Activated CD8-positive, alpha-beta T cell treated with anti-CD3 and anti-CD28 coated beads, Interleukin-2, amount 10 ng/mL, durations not matched to agents 7 days and 5 days (primary cell): ENCODE measurements around the gene OSER1. TPM values are rescaled to one million over a fixed set of nuclear protein-coding genes. Genes with fewer than 3 reads are reported as not detected.

ENCODE experiments used
- ATAC-seq: fragments of 150-1000 bp; cut with Tn5 transposase; one replicate; pipeline ENCODE4 v1.10.0; 2021; ENCODE audit warnings: moderate library complexity
- CTCF ChIA-PET: fragments of 350-600 bp; sonication (Branson Sonifier 250); formaldehyde crosslinking; loops from one replicate; lab custom pipeline; 2021; ENCODE audit warnings: antibody characterized with exemption; lab: Charles Lee
- POLR2A ChIA-PET: fragments of 350-600 bp; sonication (Branson Sonifier 250); formaldehyde crosslinking; loops from one replicate; lab custom pipeline; 2021; ENCODE audit warnings: antibody characterized with exemption; lab: Charles Lee
- DNase-seq: peaks from one replicate; pipeline ENCODE4 v3.0.0-alpha.2; 2020
- H3K27ac Mint-ChIP-seq: one replicate; pipeline ENCODE4 v1.8.0; 2021; ENCODE audit warnings: mild to moderate bottlenecking, mixed read lengths
- H3K27me3 Mint-ChIP-seq: one replicate; pipeline ENCODE4 v1.8.0; 2021; ENCODE audit warnings: low read depth, mixed read lengths
- H3K36me3 Mint-ChIP-seq: one replicate; pipeline ENCODE4 v1.8.0; 2021; ENCODE audit warnings: low read depth, mixed read lengths
- H3K4me1 Mint-ChIP-seq: one replicate; pipeline ENCODE4 v1.8.0; 2021; ENCODE audit warnings: low read depth, mixed read lengths
- H3K4me3 Mint-ChIP-seq: one replicate; pipeline ENCODE4 v1.8.0; 2021; ENCODE audit warnings: mild to moderate bottlenecking, mixed read lengths
- H3K9me3 Mint-ChIP-seq: one replicate; pipeline ENCODE4 v1.8.0; 2022; ENCODE audit warnings: mixed read lengths; ENCODE audit not compliant: insufficient read depth
- total RNA-seq, 2 experiments: library from RNA; stranded (reverse); gene quantifications; one replicate each; pipeline ENCODE4 v1.2.3, GENCODE V29; 2021

Gene OSER1
- total RNA-seq, 2 experiments from 2014 or later, result 19.1 to 19.9 TPM

DNA sequence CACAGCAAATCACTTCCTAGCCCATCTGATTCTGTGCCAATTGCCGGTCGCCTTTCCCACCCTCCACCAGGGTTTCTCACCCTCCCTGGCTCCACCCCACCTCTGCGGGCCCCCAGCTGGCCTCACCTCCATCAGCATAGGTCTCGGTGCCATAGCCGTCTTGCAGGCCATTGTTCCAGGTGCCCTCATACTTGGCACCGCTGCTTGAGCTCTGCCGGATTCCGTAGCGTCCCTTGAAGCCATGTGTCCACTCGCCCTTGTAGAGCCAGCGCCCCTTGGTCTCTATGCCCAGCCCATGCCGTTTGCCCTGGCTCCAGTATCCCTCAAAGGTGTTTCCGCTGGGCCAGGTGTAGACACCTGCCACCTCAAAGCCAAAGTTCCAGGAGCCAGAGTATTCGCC lies 24.4 kb downstream of the OSER1 start:
- Mint-ChIP-seq H3K27ac (no peak overlapping the region), H3K9me3 (no peaks in the 10 kb centered on the region), H3K4me1 (peaks cover 17% of the 10 kb centered on the region), H3K27me3 (peaks cover 50% of the 10 kb centered on the region), H3K4me3 (no peak overlapping the region), H3K36me3 (no peaks in the 10 kb centered on the region)
- DNase-seq (no peak), ATAC-seq (no peak)
- ChIA-PET CTCF (interaction anchor here (0.9 to 2.4 kb wide), 2 partner anchors 70 to 124 kb away, joined by 4 to 9 read pairs; no protein-coding TSS in a partner anchor), POLR2A (no interaction called here)

- Mint-ChIP-seq H3K4me1 (peaks cover 17% of the 10 kb centered on the region), H3K27ac (no peak overlapping the region), H3K36me3 (no peaks in the 10 kb centered on the region), H3K4me3 (no peak overlapping the region), H3K9me3 (no peaks in the 10 kb centered on the region), H3K27me3 (peaks cover 46% of the 10 kb centered on the region)
- ATAC-seq (no peak), DNase-seq (no peak)
- CTCF ChIA-PET, result interaction anchor here (0.9 to 2.4 kb wide), 3 partner anchors 10 to 125 kb away, joined by 4 to 9 read pairs (median 6); no protein-coding TSS in a partner anchor
- POLR2A ChIA-PET, result no interaction called here
These were observed 25.0 kb downstream of the OSER1 start for GRCh38 chr20:44185574-44185973.

- ATAC-seq, result no peak
- no peak overlapping the region for H3K4me3 Mint-ChIP-seq
- ChIA-PET CTCF (no interaction called here), POLR2A (no interaction called here)
- H3K9me3 Mint-ChIP-seq, result no peaks in the 10 kb centered on the region
- H3K27me3 Mint-ChIP-seq, result peaks cover 39% of the 10 kb centered on the region
- DNase-seq, result no peak
- H3K27ac Mint-ChIP-seq, result no peak overlapping the region
- H3K36me3 Mint-ChIP-seq, result no peaks in the 10 kb centered on the region
- H3K4me1 Mint-ChIP-seq, result peaks cover 14% of the 10 kb centered on the region
These were observed 27.3 kb downstream of the OSER1 start for GRCh38 chr20:44183282-44183681.

GRCh38 chr20:44182863-44183262 lies 27.7 kb downstream of the OSER1 start:
- Mint-ChIP-seq H3K27ac (no peak overlapping the region), H3K4me1 (peaks cover 10% of the 10 kb centered on the region), H3K36me3 (no peaks in the 10 kb centered on the region), H3K27me3 (peaks cover 36% of the 10 kb centered on the region), H3K9me3 (no peaks in the 10 kb centered on the region), H3K4me3 (no peak overlapping the region)
- POLR2A ChIA-PET, result no interaction called here
- DNase-seq, result no peak
- ATAC-seq, result no peak
- CTCF ChIA-PET, result no interaction called here

- ATAC-seq, result no peak
- Mint-ChIP-seq H3K36me3 (no peaks in the 10 kb centered on the region), H3K4me1 (peaks cover 4% of the 10 kb centered on the region), H3K4me3 (no peak overlapping the region), H3K27me3 (peaks cover 33% of the 10 kb centered on the region), H3K27ac (no peak overlapping the region), H3K9me3 (no peaks in the 10 kb centered on the region)
- CTCF ChIA-PET, result no interaction called here
- POLR2A ChIA-PET, result no interaction called here
- no peak for DNase-seq
These were observed 28.3 kb downstream of the OSER1 start for GRCh38 chr20:44182135-44182765.

GRCh38 chr20:44181611-44182010 lies 29.0 kb downstream of the OSER1 start:
- no peak overlapping the region for H3K27ac Mint-ChIP-seq
- no peaks in the 10 kb centered on the region for H3K36me3 Mint-ChIP-seq
- ATAC-seq (no peak), DNase-seq (no peak)
- H3K27me3 Mint-ChIP-seq, result peaks cover 30% of the 10 kb centered on the region
- H3K9me3 Mint-ChIP-seq, result no peaks in the 10 kb centered on the region
- ChIA-PET POLR2A (no interaction called here), CTCF (interaction anchor here (3.4 kb wide), 1 partner anchor 8 kb away, joined by 21 read pairs; no protein-coding TSS in a partner anchor)
- no peaks in the 10 kb centered on the region for H3K4me1 Mint-ChIP-seq
- H3K4me3 Mint-ChIP-seq, result no peak overlapping the region

DNA sequence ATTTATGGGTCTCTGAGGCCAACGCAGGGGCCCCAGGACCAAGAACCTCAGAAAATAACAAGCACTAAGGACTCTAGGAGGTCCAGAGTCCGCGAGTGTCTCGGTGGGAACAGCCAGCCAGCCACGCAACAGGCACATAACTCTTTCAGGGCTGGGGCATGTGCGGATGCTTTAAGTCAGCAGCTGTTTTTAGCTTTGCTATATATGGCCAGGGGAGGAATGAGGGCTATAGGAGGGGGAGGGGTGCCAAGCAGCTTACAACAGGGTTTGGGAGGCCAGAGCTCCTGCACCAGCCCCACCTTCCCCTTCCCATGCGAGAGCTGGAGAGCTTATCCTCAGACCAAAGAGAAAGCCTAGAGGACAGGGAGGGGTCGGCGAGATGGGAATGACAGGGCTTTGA lies 29.8 kb downstream of the OSER1 start:
- H3K4me3 Mint-ChIP-seq, result no peak overlapping the region
- POLR2A ChIA-PET, result no interaction called here
- H3K9me3 Mint-ChIP-seq, result no peaks in the 10 kb centered on the region
- CTCF ChIA-PET, result interaction anchor here (0.7 to 3.4 kb wide), 3 partner anchors 9 to 64 kb away, joined by 3 to 21 read pairs (median 8); no protein-coding TSS in a partner anchor
- DNase-seq (no peak), ATAC-seq (no peak)
- peaks cover 23% of the 10 kb centered on the region for H3K27me3 Mint-ChIP-seq
- no peak overlapping the region for H3K27ac Mint-ChIP-seq
- no peaks in the 10 kb centered on the region for H3K36me3 Mint-ChIP-seq
- no peaks in the 10 kb centered on the region for H3K4me1 Mint-ChIP-seq

DNA sequence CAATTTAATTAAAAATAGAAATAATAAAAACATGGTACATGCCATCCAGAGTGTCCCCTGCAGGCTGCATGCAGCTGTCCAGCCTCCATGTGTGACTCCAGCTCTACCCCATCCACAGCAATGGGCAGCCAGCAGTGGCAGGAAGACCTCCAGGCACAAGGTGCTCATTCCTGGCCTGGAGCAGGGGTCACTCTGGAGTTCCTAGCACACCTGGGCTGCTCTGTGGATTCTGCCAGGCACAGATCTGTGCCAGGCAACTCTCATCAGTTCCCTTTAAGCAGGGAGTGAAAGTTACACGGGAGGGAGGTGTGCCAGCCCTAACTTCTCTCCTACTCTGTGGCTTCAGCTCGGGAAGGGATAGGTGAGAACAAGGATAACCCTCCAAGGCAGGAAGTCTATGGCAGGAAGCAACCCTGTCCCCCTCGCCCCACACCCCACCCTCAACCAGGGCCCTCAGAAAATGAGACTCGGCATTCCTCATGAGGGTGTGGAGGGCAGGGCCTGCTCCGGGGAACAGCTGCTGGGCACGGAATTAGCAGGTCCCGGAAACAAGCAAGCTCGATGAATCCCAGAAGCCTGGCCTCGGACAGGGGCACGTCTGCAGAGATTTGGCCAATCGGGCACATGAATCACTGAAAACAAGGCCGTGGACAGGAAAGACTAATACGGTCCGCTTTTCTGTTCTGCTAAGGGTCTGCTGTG lies 33.6 kb downstream of the OSER1 start:
- CTCF ChIA-PET, result interaction anchor here (0.8 kb wide), 1 partner anchor 13 kb away, joined by 5 read pairs; no protein-coding TSS in a partner anchor
- Mint-ChIP-seq H3K27me3 (peaks cover 17% of the 10 kb centered on the region), H3K9me3 (no peaks in the 10 kb centered on the region), H3K4me3 (no peak overlapping the region), H3K27ac (no peak overlapping the region), H3K4me1 (no peaks in the 10 kb centered on the region), H3K36me3 (no peaks in the 10 kb centered on the region)
- ATAC-seq (no peak), DNase-seq (no peak)
- POLR2A ChIA-PET, result no interaction called here

GRCh38 chr20:44174996-44175765 lies 35.4 kb downstream of the OSER1 start:
- POLR2A ChIA-PET, result no interaction called here
- Mint-ChIP-seq H3K27me3 (peaks cover 26% of the 10 kb centered on the region), H3K4me1 (no peaks in the 10 kb centered on the region), H3K27ac (no peak overlapping the region), H3K36me3 (no peaks in the 10 kb centered on the region), H3K4me3 (no peak overlapping the region), H3K9me3 (no peaks in the 10 kb centered on the region)
- DNase-seq (no peak), ATAC-seq (no peak)
- CTCF ChIA-PET, result no interaction called here

DNA sequence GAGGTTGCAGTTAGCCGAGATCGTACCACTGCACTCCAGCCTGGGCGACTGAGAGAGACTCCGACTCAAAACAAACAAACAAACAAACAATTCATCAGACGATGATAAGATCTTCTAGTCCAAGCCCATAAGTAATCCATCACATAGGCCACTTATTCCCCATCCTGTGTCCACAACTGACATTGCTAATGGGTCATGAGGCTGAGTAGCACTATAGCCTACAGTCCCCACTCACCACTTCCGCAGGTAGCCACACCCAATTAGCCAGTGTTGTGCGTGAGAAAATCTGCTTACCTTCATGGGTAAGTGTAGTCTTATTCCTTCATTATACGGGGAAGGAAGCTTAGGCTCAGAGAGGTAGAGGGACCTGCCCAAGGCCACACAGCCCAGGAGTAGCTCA lies 36.7 kb downstream of the OSER1 start:
- no peak for ATAC-seq
- CTCF ChIA-PET, result no interaction called here
- H3K27ac Mint-ChIP-seq, result no peak overlapping the region
- H3K9me3 Mint-ChIP-seq, result no peaks in the 10 kb centered on the region
- H3K27me3 Mint-ChIP-seq, result peaks cover 31% of the 10 kb centered on the region
- no peaks in the 10 kb centered on the region for H3K4me1 Mint-ChIP-seq
- no peaks in the 10 kb centered on the region for H3K36me3 Mint-ChIP-seq
- POLR2A ChIA-PET, result no interaction called here
- no peak for DNase-seq
- no peak overlapping the region for H3K4me3 Mint-ChIP-seq

DNA sequence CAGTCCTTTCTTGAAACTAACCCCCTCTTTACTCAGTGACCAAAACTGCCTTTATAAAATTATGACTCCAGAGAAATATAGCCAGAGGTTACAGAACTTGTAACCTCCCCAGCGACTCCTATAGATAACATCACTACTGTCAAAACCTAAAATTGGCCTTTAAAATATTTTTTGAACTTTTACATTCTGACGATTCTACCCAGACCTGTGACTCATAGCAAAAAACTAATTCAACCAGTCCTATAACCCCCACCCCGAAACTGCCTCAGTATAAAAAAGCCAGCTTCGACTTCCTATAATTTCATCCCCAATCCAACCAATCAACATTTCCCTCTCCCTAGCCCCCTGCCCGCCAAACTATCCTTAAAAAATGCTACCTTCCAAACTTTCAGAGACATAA lies 37.5 kb downstream of the OSER1 start:
- H3K27ac Mint-ChIP-seq, result no peak overlapping the region
- ATAC-seq, result no peak
- H3K9me3 Mint-ChIP-seq, result no peaks in the 10 kb centered on the region
- peaks cover 34% of the 10 kb centered on the region for H3K27me3 Mint-ChIP-seq
- POLR2A ChIA-PET, result no interaction called here
- CTCF ChIA-PET, result interaction anchor here (1.9 kb wide), 1 partner anchor 17 kb away, joined by 9 read pairs; no protein-coding TSS in a partner anchor
- no peak for DNase-seq
- H3K4me1 Mint-ChIP-seq, result no peaks in the 10 kb centered on the region
- H3K4me3 Mint-ChIP-seq, result no peak overlapping the region
- no peaks in the 10 kb centered on the region for H3K36me3 Mint-ChIP-seq

DNA sequence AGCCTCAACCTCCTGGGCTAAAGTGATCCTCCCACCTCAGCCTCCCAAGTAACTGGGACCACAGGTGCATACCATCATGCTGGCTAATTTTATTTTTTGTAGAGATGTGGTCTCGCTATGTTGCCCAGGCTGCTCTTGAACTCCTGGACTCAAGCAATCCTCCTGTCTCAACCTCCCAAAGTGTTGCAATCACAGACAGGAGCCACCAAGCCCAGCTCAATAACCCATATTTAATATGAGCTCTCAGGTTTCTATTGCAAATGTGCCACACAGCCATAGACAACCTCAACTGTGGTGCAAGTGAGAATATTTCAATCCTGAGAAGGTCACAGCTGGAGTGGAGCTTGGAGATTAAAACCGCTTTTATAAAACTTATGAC lies 38.0 kb downstream of the OSER1 start:
- ATAC-seq (no peak), DNase-seq (no peak)
- Mint-ChIP-seq H3K4me1 (no peaks in the 10 kb centered on the region), H3K36me3 (no peaks in the 10 kb centered on the region), H3K4me3 (no peak overlapping the region), H3K27me3 (peaks cover 33% of the 10 kb centered on the region), H3K27ac (no peak overlapping the region), H3K9me3 (no peaks in the 10 kb centered on the region)
- ChIA-PET CTCF (interaction anchor here (1.0 to 1.9 kb wide), 2 partner anchors 17 to 139 kb away, joined by 3 to 9 read pairs; partner anchors contain the start of gene FITM2), POLR2A (no interaction called here)
